GM10248 (cell line): ENCODE results near the gene PCNX2.
"Not testable (repeated sequence)": the region's sequence is repeated elsewhere in the genome, so short reads cannot be mapped to it uniquely, and the experiment has no call there.

Source experiments
- CTCF ChIA-PET: fragments of 300-600 bp; sonication (Branson Sonifier 250); formaldehyde crosslinking; extraction: SDS; loops from one replicate; lab custom pipeline; 2021; ENCODE audit warnings: antibody characterized with exemption; lab: Yijun Ruan, JAX
- POLR2A ChIA-PET: fragments of 350-650 bp; sonication (Branson Sonifier 250); formaldehyde crosslinking; extraction: SDS; loops from one replicate; lab custom pipeline; 2020; ENCODE audit warnings: antibody characterized with exemption; lab: Yijun Ruan, JAX
- DNase-seq: peaks from one replicate; pipeline ENCODE4 v3.0.0; 2012; ENCODE audit errors: extremely low spot score
- TF ChIP-seq, protein P1 (sequence below): IDR thresholded peaks from 2 replicates; pipeline ENCODE4 v1.5.1; 2012; ENCODE audit warnings: mild to moderate bottlenecking, low read depth; ENCODE audit errors: extremely low read depth, missing control alignments, control extremely low read depth

PCNX2 gene

DNA sequence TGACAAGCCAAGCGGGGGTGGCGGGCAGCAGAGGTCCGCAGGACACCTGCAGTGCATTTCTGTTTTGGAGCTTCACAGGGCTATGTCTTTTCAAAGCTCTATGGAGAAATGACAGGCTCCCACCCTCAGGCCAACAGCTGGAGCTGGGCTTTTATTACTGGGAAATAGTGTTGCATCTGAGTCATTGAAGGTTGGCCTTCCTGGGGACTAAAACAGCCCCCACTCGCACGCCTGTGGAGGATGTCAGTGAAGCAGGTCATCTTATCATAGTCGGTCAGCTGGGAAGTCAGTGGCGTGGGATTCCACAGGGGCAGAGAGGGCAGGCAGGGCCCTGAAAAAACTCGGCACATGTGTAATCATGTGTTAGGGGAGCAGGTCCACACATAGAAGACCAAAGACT, 289.8 kb downstream of the PCNX2 start:
- ChIA-PET CTCF (interaction anchor here (1.4 to 1.7 kb wide), 2 partner anchors 10 to 19 kb away, joined by 5 read pairs; no protein-coding TSS in a partner anchor), POLR2A (no interaction called here)
- TF ChIP-seq, protein P1, sequence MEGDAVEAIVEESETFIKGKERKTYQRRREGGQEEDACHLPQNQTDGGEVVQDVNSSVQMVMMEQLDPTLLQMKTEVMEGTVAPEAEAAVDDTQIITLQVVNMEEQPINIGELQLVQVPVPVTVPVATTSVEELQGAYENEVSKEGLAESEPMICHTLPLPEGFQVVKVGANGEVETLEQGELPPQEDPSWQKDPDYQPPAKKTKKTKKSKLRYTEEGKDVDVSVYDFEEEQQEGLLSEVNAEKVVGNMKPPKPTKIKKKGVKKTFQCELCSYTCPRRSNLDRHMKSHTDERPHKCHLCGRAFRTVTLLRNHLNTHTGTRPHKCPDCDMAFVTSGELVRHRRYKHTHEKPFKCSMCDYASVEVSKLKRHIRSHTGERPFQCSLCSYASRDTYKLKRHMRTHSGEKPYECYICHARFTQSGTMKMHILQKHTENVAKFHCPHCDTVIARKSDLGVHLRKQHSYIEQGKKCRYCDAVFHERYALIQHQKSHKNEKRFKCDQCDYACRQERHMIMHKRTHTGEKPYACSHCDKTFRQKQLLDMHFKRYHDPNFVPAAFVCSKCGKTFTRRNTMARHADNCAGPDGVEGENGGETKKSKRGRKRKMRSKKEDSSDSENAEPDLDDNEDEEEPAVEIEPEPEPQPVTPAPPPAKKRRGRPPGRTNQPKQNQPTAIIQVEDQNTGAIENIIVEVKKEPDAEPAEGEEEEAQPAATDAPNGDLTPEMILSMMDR: no peak
- no peak for DNase-seq

GRCh38 chr1:233005156-233005555, 290.4 kb downstream of the PCNX2 start:
- DNase-seq: no peak
- TF ChIP-seq, protein P1: no peak
- CTCF ChIA-PET: interaction anchor here (1.7 kb wide), 1 partner anchor 11 kb away, joined by 5 read pairs; no protein-coding TSS in a partner anchor
- POLR2A ChIA-PET: no interaction called here

- TF ChIP-seq, protein P1: no peak
- POLR2A ChIA-PET: no interaction called here
These were observed 291.1 kb downstream of the PCNX2 start for GRCh38 chr1:233004451-233004850.

GRCh38 chr1:233003638-233004037, 291.9 kb downstream of the PCNX2 start:
- DNase-seq, POLR2A ChIA-PET, CTCF ChIA-PET: not testable (repeated sequence)

More at GRCh38 chr1:233004451-233004850, 291.1 kb downstream of the PCNX2 start:
- CTCF ChIA-PET: interaction anchor here (1.7 kb wide), 1 partner anchor 12 kb away, joined by 5 read pairs; no protein-coding TSS in a partner anchor
- no peak for DNase-seq

- ChIA-PET CTCF (interaction anchor here (1.1 to 1.5 kb wide), 3 partner anchors 9 to 162 kb away, joined by 3 to 11 read pairs (median 5); no protein-coding TSS in a partner anchor), POLR2A (no interaction called here)
- TF ChIP-seq, protein P1: no peak
- no peak for DNase-seq
These were observed 295.4 kb downstream of the PCNX2 start for GRCh38 chr1:232999956-233000625.

DNA sequence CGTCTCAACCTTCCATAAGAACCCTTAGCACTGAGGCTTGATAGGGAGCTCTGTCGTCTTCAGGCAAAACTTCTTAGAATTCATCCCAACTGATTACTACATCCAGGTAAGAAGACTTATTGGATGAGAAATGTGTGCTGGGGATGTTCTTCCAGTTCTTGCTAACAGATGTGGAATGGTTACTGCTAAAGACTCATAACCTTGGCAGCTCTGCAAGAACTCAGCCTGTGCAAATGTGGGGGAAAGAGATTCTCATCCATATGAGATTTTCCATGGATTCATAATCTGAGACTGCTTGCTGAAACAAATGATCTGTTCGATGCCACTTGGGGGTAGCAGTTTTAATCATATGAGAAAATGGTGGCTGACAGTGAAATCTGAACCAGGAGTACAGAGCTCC, 296.9 kb downstream of the PCNX2 start:
- DNase-seq: no peak
- POLR2A ChIA-PET: no interaction called here
- TF ChIP-seq, protein P1: no peak
- CTCF ChIA-PET: interaction anchor here (0.8 kb wide), 1 partner anchor 14 kb away, joined by 4 read pairs; no protein-coding TSS in a partner anchor

DNA sequence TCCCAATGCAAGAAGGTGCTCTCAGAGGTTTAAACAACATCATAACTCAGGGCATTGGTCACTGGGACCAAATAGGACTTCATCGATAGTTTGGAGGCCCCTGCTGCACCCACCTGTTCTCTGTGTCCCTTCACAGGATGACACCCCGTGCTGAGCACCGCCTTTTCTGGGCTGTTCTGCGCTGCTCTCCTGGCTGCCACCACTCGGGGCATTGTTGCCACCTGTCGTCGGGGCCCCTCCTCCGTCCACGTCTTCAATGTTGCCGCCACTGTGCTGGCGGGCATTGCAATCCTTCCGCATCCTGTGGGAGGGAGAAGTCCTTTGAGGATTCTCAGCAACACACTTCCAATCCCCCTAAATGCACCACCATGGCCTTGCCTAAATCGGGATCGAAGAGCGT, 297.4 kb downstream of the PCNX2 start:
- CTCF ChIA-PET: no interaction called here
- POLR2A ChIA-PET: no interaction called here
- no peak for DNase-seq
- TF ChIP-seq, protein P1: no peak
